Fibroblast of pulmonary artery (primary cell): ENCODE measurements around the gene LBX2.

Experiments used
- DNase-seq: peaks from one replicate; pipeline ENCODE4 v3.0.0-alpha.2; 2010; ENCODE audit warnings: low read depth
- H3K4me3 ChIP-seq: replicated peaks from 2 replicates; pipeline ENCODE4 v1.5.1; 2011; ENCODE audit warnings: low read depth, mild to moderate bottlenecking, control low read depth, low read length, moderate library complexity
- CTCF ChIP-seq: IDR thresholded peaks from 2 replicates; pipeline ENCODE4 v1.5.1; 2011; ENCODE audit warnings: mild to moderate bottlenecking, control low read depth, low read length, inconsistent platforms; ENCODE audit errors: missing control alignments

Gene LBX2

GRCh38 chr2:74531666-74532065, 32.3 kb upstream of the LBX2 start:
- TF ChIP-seq CTCF: no peak
- no peak for DNase-seq

DNA sequence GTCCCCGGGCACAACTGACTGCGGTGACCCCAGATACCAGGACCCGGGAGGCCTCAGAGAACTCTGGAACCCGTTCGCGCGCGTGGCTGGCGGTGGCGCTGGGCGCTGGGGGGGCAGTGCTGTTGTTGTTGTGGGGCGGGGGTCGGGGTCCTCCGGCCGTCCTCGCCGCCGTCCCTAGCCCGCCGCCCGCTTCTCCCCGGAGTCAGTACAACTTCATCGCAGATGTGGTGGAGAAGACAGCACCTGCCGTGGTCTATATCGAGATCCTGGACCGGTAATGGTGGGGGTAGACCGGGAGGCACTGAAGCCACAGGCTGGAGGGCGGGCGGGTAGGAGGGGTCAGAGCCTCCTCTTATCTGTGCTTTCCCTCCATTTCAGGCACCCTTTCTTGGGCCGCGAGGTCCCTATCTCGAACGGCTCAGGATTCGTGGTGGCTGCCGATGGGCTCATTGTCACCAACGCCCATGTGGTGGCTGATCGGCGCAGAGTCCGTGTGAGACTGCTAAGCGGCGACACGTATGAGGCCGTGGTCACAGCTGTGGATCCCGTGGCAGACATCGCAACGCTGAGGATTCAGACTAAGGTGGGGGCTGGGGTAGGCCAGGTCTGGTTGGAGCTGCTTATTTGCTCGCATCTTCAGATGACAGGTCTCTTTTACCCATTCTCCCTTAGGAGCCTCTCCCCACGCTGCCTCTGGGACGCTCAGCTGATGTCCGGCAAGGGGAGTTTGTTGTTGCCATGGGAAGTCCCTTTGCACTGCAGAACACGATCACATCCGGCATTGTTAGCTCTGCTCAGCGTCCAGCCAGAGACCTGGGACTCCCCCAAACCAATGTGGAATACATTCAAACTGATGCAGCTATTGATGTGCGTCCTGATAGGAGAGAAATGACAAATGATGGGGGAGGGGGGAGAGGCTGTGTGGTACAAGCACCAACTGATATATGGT, 31.1 kb upstream of the LBX2 start:
- TF ChIP-seq CTCF: no peak
- peak; percentile 54 for DNase-seq
- H3K4me3 ChIP-seq: peak overlapping the region; percentile 98

More at GRCh38 chr2:74531666-74532065, 32.3 kb upstream of the LBX2 start:
- no peak overlapping the region for H3K4me3 ChIP-seq

DNA sequence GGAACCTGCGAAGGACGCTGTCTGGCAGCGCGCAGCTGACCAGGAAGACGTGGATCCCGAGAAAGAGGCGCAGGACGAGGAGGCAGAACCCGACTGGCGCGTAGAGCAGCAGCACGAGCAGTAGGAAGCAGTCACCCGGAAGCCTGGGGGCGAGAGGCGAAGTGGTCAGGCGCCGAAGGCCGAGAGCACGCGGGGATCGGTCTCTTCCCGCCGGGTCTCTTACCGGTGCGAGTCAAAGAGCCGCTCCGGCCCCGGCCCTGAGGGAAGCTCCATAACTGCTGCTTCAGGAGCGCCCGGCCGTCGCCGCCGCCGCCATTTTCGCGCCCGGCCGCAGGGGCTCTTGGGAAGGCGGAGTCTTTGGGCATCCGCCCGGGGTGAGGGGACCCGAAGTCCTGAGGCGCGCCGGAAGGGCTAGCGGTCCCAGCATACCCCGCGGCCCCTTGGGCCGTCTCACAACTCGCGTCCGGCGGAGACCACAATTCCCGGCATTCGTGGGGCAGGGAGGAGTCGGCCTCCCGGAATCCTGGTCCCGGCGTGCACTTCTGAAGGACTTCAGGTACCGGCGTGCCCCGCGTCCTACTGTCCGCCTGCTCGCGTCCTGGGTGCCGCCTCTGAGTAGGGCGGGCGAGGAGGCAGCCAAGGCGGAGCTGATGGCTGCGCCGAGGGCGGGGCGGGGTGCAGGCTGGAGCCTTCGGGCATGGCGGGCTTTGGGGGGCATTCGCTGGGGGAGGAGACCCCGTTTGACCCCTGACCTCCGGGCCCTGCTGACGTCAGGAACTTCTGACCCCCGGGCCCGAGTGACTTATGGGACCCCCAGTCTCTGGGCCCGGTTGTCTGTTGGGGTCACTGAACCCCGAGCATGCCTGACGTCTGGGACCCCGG, 30.2 kb upstream of the LBX2 start, which contains the start of the genes AUP1 and HTRA2:
Gene AUP1, minus strand, starts transcription at position 350 of the 882 bp plus-strand sequence. Its CDS starts 77 bp downstream, at position 273.
Gene HTRA2, plus strand, starts transcription at position 577 of the 882 bp plus-strand sequence. Its CDS starts 74 bp downstream, at position 651.
- TF ChIP-seq CTCF: no peak
- peak within 1 kb of the TSS; percentile 98 for H3K4me3 ChIP-seq
- peak; percentile 99 for DNase-seq

DNA sequence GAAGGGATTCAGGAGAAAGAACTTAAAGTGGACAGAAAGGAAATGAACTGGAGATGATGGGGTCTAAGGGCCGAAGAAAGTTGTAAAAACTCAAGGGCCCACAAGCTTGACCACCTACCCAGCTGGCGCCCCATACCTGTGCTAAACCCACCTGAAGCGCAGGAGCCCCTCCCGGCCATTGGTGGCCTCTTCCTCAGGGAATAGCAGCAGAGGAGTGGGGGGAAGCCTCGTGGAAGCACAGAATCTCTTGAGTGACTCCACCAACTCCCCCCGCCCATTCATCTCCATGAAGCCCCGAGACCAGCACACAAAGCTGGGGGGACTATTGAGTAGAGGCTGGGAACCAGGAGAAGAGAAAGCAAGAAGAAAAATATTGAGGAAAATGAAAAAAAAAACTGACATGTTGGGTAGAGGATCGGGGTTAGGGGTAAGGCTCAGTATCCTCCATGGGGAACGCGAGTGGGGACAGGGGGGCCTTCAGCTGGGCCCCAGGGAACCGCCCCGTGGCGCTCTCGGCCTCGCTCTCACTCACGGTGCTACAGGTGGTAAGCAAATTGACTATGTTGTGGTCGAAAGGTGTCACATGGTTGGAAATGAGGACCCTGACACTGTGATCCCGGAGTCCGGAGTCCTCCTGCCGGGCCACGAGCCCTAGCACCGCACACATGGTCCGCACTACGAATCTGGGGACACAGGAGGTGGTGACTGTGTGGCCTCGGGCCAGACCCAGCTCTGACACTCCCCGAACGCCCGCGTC, 29.4 kb upstream of the LBX2 start:
- no peak for TF ChIP-seq CTCF
- no peak for DNase-seq

DNA sequence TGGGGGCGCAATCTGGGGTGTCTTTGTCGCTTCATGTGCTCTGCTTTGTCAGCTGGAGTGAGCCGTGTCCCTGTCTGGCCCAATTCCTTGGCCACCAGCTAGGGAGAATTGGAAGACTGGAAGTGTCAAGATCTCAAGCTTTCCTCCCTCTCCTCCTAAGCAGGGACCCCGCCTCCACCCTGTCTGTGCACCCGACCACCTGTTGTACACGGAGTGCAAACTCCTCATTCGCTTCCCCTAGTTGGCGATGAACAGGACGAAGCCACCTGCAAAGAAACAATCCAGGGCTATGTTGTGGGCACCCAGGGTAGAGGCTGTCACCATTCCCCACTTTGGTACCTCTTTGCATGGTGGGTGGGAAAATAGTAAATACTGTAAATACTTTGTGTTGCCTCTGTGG, 28.3 kb upstream of the LBX2 start:
- TF ChIP-seq CTCF: no peak
- no peak overlapping the region for H3K4me3 ChIP-seq

More for the DNA sequence above, 29.4 kb upstream of the LBX2 start:
- peak overlapping the region; percentile 98 for H3K4me3 ChIP-seq

DNA sequence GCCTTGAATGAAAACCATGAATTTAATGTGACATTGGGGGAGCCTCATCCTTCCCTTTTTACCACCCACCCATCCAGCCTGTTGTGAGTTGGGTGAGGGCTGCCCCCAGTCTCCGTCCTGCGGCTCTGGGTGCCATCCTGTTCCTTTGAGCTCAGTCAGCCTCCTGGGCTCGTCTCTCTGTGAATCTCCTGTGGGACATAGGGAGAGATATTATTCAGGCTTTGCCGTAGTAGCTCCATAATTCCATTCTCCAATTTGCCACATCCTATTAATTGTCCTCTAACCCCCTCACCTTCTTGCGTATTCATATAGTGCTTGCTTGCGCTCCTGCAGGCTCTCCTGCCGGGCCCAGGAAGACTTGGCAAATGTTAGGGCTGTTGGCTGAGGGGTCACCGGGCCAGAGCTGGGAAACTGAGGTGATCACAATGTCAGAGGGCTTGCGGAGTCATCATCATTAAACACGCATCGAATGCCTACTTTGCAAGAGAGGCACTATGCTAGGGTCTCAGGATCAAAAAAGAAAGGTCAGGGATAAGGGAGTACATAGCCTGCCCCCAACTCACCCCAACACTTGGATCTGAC, 27.3 kb upstream of the LBX2 start:
- TF ChIP-seq CTCF: no peak
- H3K4me3 ChIP-seq: no peak overlapping the region
- DNase-seq: no peak

More for the DNA sequence above, 28.3 kb upstream of the LBX2 start:
- DNase-seq: no peak
